Superior temporal gyrus (tissue), 1 donor: Measurements from ENCODE around the gene DAZAP1.

Experiments
- DNase-seq: peaks from one replicate; pipeline ENCODE4 v3.0.0-alpha.2; 2016; ENCODE audit errors: extremely low spot score

Gene DAZAP1

DNA sequence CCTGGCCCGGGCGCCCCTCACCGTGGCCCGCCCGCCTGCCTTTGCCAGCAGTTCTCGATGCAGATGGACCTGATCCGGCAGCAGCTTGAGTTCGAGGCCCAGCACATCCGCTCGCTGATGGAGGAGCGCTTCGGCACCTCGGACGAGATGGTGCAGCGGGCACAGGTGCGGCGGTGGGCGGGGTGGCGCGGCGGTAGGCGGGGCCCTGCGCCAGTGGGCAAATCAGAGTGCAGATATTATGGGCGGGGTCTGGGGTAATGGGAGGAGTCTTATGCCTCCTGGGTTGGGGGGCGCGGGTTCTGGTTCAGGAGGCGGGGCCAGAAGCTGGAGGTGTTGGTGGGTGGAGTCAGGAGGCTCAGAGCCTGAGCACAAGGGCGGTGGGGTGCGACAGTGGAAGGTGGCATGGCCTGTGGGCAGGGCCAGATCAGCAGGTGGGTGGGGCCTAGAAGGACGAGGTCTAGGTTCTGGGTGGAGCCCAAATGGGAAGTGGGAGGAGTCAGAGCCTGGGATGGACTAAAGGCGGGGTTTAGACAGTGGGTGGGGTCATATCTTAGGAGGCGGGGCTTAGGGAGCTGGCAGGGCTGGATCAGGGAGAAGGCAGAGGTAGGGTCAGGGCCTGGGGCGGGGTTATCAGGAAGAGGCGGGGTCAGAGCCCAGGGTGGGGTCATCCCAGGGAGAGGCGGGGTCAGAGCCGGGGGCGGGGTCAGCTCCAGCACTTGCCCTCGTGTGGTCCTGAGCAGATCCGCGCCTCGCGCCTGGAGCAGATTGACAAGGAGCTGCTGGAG lies 48.1 kb downstream of the DAZAP1 start:
- no peak for DNase-seq

- no peak for DNase-seq
These were observed 48.9 kb downstream of the DAZAP1 start for GRCh38 chr19:1456121-1456900.

- DNase-seq = no peak
These were observed 49.8 kb downstream of the DAZAP1 start for GRCh38 chr19:1457031-1457739.

- DNase-seq = no peak
These were observed 50.5 kb downstream of the DAZAP1 start for GRCh38 chr19:1457892-1458291.

DNA sequence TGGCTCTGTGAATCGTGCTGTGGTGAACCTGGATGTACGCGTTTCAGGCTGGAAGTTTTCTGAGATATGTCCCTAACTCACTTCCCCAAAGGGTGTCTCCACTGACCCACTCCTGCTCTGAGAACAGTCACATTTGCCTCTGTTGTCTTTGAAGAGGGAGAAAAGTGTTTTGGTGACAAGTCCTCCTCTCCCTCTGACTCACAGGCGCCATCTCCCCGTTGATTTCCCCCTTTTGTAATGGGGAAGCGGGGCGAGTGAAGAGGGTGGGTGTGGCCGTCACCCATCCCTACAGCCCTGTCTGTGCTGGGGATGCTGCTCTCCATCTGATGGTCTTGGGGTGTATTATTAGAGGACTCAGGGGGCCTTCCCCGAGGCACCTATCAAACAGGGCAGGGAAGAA lies 52.1 kb downstream of the DAZAP1 start:
- no peak for DNase-seq

- no peak for DNase-seq
These were observed 52.9 kb downstream of the DAZAP1 start for GRCh38 chr19:1460033-1460995.

DNA sequence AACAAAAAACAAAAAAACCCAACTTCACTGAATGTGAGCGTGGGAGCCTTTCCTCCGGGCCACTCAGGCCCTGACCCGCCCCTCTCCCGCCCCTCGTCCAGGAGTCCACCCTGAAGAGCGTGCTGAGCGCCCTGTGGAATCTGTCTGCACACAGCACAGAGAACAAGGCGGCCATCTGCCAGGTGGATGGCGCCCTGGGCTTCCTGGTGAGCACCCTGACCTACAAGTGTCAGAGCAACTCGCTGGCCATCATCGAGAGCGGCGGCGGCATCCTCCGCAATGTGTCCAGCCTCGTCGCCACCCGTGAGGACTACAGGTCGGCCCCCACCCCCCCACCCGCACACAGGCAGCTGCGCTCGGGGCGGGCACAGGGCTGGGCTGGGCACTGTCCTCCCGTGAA lies 54.5 kb downstream of the DAZAP1 start:
- no peak for DNase-seq

- no peak for DNase-seq
These were observed 58.0 kb downstream of the DAZAP1 start for GRCh38 chr19:1465191-1466016.

DNA sequence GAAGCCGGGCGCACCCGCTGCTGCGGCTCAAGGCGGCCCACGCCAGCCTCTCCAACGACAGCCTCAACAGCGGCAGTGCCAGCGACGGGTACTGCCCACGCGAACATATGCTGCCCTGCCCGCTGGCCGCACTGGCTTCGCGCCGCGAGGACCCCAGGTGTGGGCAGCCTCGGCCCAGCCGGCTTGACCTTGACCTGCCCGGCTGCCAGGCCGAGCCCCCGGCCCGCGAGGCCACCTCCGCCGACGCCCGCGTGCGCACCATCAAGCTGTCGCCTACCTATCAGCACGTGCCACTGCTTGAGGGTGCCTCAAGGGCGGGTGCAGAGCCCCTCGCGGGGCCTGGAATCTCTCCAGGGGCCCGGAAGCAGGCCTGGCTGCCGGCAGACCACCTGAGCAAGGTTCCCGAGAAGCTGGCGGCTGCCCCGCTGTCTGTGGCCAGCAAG lies 58.7 kb downstream of the DAZAP1 start:
- DNase-seq = no peak

DNA sequence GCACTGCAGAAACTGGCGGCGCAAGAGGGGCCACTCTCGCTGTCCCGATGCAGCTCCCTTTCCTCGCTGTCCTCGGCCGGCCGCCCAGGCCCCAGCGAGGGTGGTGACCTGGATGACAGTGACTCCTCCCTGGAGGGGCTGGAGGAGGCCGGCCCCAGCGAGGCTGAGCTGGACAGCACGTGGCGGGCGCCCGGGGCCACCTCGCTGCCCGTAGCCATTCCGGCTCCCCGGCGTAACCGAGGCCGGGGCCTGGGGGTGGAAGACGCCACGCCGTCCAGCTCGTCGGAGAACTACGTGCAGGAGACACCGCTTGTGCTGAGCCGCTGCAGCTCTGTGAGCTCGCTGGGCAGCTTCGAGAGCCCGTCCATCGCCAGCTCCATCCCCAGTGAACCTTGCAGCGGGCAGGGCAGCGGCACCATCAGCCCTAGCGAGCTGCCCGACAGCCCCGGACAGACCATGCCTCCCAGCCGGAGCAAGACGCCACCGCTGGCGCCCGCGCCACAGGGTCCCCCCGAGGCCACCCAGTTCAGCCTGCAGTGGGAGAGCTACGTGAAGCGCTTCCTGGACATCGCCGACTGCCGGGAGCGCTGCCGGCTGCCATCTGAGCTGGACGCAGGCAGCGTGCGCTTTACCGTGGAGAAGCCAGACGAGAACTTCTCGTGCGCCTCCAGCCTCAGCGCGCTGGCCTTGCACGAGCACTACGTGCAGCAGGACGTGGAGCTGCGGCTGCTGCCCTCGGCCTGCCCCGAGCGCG lies 59.3 kb downstream of the DAZAP1 start:
- DNase-seq = no peak

- no peak for DNase-seq
These were observed 59.8 kb downstream of the DAZAP1 start for GRCh38 chr19:1467215-1467489.

DNA sequence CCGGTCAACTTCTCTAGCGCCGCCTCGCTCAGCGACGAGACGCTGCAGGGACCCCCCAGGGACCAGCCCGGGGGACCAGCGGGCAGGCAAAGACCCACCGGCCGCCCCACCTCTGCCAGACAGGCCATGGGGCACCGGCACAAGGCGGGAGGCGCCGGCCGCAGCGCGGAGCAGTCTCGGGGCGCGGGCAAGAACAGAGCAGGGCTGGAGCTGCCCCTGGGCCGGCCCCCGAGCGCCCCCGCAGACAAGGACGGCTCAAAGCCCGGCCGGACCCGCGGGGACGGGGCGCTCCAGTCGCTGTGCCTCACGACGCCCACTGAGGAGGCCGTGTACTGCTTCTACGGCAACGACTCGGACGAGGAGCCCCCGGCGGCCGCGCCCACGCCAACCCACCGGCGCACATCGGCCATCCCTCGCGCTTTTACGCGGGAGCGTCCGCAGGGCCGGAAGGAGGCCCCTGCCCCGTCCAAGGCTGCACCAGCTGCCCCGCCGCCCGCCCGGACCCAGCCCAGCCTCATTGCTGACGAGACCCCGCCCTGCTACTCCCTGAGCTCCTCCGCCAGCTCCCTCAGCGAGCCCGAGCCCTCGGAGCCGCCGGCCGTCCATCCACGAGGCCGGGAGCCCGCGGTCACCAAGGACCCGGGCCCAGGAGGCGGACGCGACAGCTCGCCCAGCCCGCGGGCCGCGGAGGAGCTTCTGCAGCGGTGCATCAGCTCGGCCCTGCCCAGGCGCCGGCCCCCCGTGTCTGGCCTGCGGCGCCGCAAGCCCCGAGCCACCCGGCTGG lies 60.3 kb downstream of the DAZAP1 start:
- no peak for DNase-seq

GRCh38 chr19:1468274-1468820 lies 61.0 kb downstream of the DAZAP1 start:
- DNase-seq = no peak

DNA sequence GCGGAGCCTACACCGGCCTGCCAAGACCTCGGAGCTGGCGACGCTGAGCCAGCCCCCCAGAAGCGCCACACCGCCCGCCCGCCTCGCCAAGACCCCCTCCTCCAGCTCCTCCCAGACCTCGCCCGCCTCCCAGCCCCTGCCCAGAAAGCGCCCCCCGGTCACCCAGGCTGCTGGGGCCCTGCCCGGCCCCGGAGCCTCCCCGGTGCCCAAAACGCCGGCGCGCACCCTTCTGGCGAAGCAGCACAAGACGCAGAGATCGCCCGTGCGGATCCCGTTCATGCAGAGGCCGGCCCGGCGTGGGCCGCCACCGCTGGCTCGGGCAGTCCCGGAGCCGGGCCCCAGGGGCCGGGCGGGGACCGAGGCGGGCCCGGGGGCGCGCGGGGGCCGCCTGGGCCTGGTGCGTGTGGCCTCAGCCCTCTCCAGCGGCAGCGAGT lies 61.5 kb downstream of the DAZAP1 start:
- no peak for DNase-seq

GRCh38 chr19:1469255-1470054 lies 62.1 kb downstream of the DAZAP1 start:
- DNase-seq = no peak

DNA sequence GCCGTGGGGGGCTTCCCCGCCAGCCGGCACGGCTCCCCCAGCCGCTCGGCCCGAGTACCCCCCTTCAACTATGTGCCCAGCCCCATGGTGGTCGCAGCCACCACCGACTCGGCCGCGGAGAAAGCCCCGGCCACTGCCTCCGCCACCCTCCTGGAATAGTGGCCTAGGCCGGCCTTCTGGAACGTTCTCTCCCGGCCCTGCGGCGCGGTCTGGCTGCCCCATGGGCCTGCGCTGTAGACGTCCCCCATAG lies 62.6 kb downstream of the DAZAP1 start:
- no peak for DNase-seq

DNA sequence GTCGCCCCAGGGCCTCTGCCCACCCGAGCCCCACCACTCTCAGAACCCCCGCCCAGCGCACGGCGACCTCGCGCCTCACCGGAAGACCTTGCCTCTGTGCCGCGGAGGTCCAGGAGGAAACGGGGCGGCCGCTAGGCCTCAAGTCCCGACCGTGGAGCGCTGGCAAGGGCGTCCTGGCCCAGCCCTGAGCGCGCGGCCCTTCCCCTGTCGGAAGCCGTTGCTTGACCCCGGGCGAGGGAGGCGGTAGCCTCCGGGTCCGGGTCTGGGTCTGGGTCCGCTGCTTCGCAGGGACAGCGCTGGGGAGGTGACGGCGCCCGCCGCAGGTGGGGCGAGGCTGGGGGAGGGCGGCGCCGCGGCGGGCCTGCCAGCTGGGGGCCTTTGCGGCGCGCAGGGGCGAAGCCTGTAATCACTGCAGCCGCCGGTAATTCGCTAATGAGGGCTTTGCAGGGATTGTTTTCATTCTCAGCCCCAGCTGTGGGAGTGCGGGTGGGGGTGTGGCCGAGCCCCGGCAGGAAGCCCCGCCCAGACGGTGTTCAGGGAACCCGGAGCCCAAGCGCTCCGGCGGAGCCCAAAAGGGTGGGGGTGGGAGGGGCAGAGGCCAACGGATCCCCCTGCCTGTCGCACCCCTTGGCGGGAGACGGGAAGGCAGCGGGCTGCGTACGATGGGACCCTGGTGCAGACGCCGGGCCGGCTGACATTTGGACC lies 63.1 kb downstream of the DAZAP1 start:
- no peak for DNase-seq
